Urinary bladder (tissue), 4 donors: ENCODE measurements around the gene DGKD. TPM values are rescaled to one million over a fixed set of nuclear protein-coding genes. Genes with fewer than 3 reads are reported as not detected.

ENCODE experiments used
- DNase-seq: peaks from one replicate; pipeline ENCODE4 v3.0.0-alpha.2; 2015; ENCODE audit errors: extremely low spot score
- H3K27ac ChIP-seq: one replicate; pipeline ENCODE4 v1.5.1; 2013; ENCODE audit warnings: low read depth, mild to moderate bottlenecking, moderate library complexity
- H3K36me3 ChIP-seq: one replicate; pipeline ENCODE4 v1.6.1; 2013; ENCODE audit warnings: mild to moderate bottlenecking, moderate library complexity; ENCODE audit not compliant: insufficient read depth
- H3K4me1 ChIP-seq: one replicate; pipeline ENCODE4 v1.6.1; 2013; ENCODE audit warnings: mild to moderate bottlenecking, moderate library complexity; ENCODE audit not compliant: insufficient read depth
- H3K4me3 ChIP-seq: one replicate; pipeline ENCODE4 v1.5.1; 2013; ENCODE audit warnings: low read depth, low read length
- WGBS: extraction: QIAGEN DNeasy Blood & Tissue Kit; methylation state at CpG from one replicate; pipeline ENCODE4 v1.1.7; 2013; 5-methylcytosine and 5-hydroxymethylcytosine counted together
- polyA plus RNA-seq: library from polyadenylated mRNA; stranded (reverse); fragments of 200-250 nt; gene quantifications from one replicate; pipeline ENCODE4 v1.2.3, GENCODE V29; 2013
- total RNA-seq: library from RNA; depleted of rRNA; stranded (reverse); fragments of >200 nt; gene quantifications from one replicate; pipeline ENCODE4 v1.2.3, GENCODE V29; 2014
- donor health status: healthy with polysubstance abuse.
- donor health status: healthy.

Gene DGKD
- total and polyA plus RNA-seq, 2 donors: 13.3 to 26.4 TPM

DNA sequence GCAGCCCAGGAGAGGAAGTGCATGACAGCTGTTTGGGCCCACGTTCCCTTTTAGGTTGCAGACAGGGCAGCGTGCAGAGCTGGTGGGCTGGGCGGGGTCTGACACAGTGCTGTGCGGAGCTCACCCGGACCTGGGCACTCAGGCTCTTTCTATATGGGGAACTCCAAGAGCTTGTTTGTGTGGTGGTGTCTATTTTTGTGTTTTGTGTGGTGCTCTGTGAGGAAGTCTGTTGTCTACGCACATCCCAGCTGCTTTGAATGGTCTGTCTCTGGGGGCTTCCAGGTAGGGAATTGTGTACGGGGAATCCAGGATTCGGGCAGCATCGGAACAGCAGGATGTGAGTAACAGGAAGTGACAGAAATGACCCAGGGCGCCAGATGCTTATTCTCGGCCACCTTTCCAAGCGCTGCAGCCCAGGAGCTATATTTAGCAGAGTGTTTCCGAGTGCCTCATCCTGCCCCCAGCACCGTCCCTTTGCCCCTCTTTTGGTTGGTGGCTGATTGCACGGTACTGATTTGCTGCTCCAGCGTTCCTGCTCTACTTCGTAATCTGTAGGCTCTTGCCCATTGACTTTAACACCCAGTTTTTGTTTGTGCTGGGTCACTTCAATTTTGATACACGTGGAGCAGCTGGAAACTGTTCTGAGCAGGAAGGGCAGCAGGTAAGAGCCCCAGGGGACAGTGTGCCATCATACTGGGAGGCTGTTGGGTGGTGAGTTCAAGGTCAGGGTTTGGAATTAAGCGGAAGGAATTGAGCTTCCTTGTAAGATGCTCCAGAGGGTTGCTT, 64.7 kb downstream of the DGKD start:
- H3K4me1 ChIP-seq: no peaks in the 10 kb centered on the region
- DNase-seq: no peak
- H3K27ac ChIP-seq: no peak overlapping the region

DNA sequence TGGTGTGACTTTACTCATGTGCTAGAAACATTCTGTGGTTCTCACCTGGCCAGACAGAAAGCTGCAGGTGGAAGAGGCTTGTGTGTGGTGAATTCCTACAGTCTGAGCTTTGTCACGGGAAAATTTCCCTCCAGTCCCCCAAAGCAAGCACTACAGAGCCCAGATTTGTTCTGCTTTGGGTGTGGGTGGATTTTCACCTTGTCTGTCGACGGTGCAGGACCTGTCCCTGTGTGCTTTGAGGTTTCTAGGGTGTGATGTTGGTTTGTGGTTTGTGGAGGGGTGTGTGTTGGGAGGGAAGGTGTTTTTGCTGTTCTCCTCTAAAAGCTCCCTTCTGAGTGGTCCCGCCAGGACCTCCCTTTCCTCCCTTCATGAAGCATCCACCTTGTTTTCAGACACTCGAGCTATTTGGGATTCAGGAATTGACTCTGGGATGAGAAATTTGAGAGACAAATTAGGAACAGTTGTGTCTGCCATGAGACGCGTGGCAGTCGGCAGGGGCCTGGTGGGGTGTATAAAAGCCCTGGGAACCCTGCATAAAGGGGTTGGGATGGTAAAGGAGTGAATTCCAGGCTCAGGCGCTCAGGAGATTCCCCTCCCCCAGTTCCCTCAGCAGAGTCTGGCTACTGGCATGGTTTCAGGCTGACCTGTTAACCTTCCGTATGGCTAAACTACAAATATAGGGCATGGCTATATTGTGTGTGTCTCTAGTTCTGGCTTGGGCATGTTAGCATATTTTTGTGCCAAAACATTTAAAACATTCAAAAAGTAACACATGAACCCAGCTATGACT, 65.5 kb downstream of the DGKD start:
- Histone ChIP-seq H3K4me3 (no peak overlapping the region), H3K36me3 (no peaks in the 10 kb centered on the region), H3K4me1 (no peaks in the 10 kb centered on the region), H3K27ac (no peak overlapping the region)
- 62% methylated on average over 10 of the region's 10 CpGs for WGBS
- no peak for DNase-seq

More for the DNA sequence above, 64.7 kb downstream of the DGKD start:
- WGBS: 63% methylated on average over 19 of the region's 19 CpGs
- Histone ChIP-seq H3K36me3 (no peaks in the 10 kb centered on the region), H3K4me3 (no peak overlapping the region)

DNA sequence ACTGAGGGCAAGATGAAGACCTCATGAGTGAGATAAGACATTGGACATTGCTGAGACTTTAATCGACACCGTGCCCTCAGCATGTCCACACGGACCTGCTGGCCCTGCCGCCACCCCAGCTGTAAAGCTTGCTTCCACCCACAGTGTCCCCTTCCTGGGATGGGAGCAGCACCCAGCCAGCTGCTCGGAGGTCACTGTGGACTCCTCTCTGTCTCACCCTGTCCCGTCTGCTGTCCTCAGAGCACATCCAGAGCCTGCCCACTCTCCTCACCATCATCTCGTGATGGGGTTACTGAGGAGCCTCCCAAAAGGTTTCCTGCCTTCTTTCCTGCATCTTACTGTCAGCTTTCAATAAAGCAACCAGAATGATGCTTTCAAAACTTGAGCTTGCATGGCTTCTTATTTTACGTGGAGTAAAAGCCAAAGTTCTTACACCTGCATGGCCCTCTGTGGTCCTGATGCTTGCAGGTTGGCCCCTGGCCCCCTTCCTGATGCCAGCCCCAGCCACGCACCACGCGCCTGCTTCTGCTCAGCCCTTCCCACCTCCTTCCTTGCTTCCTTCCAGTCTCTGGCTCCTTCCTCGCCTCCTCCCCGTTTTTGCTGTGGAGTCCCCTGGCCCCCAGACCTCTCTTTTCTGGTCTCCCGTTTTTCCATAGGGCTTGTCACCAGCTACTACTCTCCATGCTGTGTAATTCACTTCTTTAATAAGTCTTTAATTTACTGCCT, 67.0 kb downstream of the DGKD start:
- no peaks in the 10 kb centered on the region for H3K36me3 ChIP-seq
- 87% methylated on average over 14 of the region's 14 CpGs for WGBS
- no peak for DNase-seq
- H3K27ac ChIP-seq: no peak overlapping the region
- no peaks in the 10 kb centered on the region for H3K4me1 ChIP-seq
- H3K4me3 ChIP-seq: no peak overlapping the region

DNA sequence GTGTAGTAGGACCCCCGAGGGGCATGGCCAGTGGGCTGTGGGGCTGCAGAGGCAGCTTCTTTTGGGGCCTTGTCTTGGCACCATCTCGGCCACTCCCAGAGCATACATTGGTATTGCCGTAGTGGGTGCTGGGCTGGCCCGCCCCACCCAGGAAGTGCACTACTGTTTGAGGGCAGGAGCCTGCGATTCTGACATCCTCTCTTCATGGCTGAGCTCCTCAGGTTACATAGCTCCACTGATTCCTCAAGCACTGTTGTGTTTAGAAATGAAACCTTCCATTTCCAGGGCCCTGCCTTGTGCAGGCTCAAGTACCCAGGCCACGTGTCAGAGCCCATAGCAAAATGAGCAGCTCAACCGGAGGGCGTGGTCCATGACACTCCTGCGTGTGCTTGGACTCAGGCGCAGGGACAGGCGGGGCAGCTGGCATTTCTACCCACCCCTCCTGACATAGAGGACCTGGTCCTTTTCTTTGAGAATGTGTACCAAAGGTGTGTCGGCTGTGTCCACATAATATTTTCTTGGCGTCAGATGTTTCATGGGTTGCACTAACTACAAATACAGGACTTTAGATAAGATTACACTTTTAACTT, 67.9 kb downstream of the DGKD start:
- 85% methylated on average over 13 of the region's 13 CpGs for WGBS
- no peaks in the 10 kb centered on the region for H3K36me3 ChIP-seq
- no peak overlapping the region for H3K27ac ChIP-seq
- peak; percentile 37 for DNase-seq
- H3K4me3 ChIP-seq: no peak overlapping the region
- no peaks in the 10 kb centered on the region for H3K4me1 ChIP-seq

DNA sequence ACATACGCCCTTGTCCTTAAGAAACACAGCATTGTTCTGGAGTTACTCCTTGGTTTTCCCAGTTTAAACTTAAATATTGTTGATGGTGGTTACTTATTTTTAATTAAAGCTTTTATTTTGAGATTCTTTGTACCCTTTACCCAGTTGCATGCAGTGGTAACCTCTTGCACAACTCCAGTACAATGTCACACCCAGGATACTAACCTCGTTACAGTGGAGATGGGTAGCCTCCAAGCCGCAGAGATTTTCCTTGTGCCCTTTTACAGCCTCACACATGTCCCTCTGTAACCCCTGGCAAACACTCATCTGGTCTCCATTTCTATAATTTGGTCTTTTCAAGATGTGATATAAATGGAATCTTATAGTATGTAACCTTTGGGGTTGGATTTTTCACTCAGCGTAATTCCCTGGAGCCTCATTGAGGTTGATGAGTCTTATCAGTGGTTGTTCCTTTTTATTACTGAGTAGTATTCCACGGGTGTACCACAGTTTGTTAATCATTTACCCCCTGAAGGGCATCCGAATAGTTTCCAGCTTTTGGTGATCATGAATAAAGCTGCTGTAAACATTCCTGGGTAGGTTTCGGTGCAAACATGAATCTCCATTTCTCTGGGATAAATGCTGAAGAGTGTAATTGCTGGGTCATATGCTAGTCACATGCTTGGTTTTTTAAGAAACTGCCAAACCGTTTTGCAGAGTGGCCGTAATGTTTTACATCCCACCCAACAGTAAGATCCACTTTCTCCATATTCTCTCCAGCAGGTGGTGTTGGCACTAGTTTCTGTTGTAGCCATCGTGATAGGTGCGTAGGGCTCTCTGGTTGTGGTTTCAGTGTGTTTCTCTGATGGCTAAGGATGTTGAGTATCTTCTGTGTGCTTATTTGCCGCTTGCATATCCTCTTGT, 68.6 kb downstream of the DGKD start:
- 93% methylated on average over 12 of the region's 12 CpGs for WGBS
- Histone ChIP-seq H3K27ac (no peak overlapping the region), H3K4me3 (no peak overlapping the region), H3K36me3 (no peaks in the 10 kb centered on the region), H3K4me1 (no peaks in the 10 kb centered on the region)
- no peak for DNase-seq

DNA sequence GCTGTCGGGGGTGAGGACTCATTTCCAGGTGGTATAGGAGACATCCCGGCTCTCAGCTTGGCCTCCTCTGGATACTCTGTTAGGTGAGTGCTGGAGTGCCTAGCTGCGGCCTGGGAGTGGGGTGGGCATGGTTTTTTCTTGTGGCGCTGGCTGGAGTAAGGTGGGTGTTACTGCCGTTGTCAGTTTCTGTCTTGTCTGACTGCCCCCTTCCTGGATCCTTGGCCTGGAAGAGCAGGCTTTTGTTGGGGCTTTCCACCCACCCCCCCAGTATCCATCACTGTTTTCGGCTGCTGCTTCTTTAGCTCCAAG, 69.2 kb downstream of the DGKD start:
- H3K27ac ChIP-seq: no peak overlapping the region
- 98% methylated on average over 6 of the region's 6 CpGs for WGBS
- no peak overlapping the region for H3K4me3 ChIP-seq
- H3K4me1 ChIP-seq: no peaks in the 10 kb centered on the region
- no peak for DNase-seq
- no peaks in the 10 kb centered on the region for H3K36me3 ChIP-seq

DNA sequence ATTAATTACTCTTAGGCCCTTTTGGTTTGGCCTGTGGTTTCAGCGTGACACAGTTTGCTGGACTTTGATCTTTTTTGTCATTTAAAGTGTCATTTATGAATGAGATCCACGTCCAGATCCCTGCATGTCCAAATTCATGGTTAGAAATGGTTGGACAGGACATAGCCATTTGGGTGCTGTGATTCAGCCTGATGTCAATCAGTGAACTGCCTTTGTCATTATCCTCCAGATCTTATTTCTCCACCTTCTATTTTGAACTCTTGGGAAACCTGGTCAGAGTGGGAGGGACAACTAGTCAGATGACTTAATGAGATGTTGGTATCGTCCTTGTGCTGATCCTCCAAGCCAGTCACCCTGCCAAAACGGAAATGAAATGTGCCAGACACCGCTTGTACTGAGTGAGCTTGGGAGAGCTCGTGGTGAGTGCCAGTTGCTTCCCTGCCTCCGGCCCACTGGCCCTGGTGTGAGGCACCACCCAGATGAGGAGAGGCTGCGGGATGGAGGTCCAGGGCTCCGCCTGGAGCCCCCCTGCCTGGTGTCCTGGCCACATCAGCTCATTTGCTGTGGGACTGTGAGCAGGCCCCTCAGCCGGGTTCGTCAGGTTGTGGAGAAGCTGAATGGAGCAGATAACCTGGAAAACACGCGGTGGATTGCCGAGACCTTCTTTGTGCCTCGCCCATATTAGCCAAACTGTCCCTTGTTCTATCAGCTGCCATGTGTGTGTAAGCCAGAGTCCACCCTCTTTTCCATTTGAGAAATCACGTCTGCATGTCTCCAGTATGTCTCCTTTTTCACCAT, 70.1 kb downstream of the DGKD start:
- H3K4me1 ChIP-seq: no peaks in the 10 kb centered on the region
- 89% methylated on average over 16 of the region's 16 CpGs for WGBS
- no peak for DNase-seq

DNA sequence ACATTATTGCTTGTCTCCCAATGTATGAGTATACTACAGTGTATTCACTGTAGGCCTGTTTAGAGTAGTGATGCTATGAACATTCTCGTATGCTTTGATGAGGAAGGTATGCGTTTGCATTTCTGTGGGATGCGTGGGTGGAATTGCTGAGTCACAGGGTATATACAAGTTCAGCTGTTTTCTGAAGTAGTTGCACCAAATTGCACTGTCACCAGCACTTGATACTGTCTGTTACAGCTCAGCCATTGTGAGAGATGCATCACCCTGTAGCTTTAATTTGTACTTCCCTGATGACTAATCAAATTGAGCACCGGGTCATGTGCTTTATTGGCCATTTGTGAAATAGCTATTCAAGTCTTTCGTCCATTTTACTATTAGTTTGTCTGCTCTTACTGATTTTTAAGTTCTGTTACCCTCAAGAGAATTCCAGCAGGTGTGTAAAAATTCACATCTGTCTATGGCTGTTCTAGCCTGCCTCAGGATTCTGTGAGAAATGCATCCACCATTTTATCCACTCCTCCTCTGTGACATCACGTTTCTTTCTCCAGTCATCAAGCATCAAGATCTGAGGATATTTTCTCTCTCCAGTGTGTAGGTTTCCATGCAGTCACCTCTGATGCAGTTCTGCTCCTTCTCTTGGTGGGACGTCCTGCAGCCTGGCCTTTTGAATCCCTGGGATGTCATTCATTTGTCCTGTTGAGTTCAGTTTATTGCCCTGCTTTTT, 72.5 kb downstream of the DGKD start:
- 92% methylated on average over 7 of the region's 7 CpGs for WGBS
- no peaks in the 10 kb centered on the region for H3K36me3 ChIP-seq
- DNase-seq: no peak
- no peak overlapping the region for H3K27ac ChIP-seq
- H3K4me3 ChIP-seq: no peak overlapping the region
- no peaks in the 10 kb centered on the region for H3K4me1 ChIP-seq

More for the DNA sequence above, 70.1 kb downstream of the DGKD start:
- Histone ChIP-seq H3K4me3 (no peak overlapping the region), H3K36me3 (no peaks in the 10 kb centered on the region), H3K27ac (no peak overlapping the region)

DNA sequence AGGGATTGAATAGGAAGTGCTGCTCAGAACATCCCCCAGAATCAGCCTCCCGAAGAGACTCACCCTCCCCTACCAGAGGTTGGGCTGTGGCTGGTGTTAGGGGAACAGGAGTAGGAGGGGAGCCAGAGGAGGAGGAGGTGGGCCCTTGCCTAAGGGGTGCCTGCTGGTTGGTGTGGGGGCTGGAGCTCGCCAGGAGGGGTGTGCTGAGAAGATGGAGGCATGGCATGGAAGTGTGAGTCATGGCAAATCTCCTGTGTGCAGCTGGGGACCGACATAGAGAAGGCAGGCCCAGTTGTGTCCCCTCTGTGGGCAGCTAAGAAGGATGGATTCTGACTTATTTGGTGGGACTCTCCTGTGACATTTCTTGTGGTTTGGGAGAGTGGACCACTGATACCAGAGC, 73.7 kb downstream of the DGKD start:
- Histone ChIP-seq H3K4me1 (no peaks in the 10 kb centered on the region), H3K27ac (no peak overlapping the region), H3K4me3 (no peak overlapping the region), H3K36me3 (no peaks in the 10 kb centered on the region)
- 91% methylated on average over 3 of the region's 3 CpGs for WGBS
- no peak for DNase-seq

DNA sequence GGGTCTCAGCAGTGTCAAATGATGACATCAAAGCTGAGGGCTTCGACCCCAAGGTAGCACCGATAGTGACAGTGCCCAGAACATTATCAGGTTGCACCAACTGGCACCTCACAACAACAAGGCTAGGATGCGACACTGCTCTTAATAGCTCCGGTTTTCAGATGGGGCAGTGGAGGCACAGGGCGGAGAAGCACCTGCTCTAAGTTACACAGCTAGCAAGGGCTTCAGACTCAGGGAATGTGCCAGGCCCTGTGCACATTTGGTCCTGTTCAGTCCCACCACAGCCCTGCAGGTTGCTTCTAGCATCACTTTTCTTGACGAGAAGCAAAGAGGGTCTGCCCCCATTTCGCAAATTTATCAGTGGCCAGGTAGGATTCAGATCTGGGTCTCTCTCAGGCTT, 74.1 kb downstream of the DGKD start:
- 96% methylated on average over 7 of the region's 7 CpGs for WGBS
- no peak overlapping the region for H3K4me3 ChIP-seq
- H3K27ac ChIP-seq: no peak overlapping the region
- no peak for DNase-seq
- no peaks in the 10 kb centered on the region for H3K36me3 ChIP-seq
- H3K4me1 ChIP-seq: no peaks in the 10 kb centered on the region

DNA sequence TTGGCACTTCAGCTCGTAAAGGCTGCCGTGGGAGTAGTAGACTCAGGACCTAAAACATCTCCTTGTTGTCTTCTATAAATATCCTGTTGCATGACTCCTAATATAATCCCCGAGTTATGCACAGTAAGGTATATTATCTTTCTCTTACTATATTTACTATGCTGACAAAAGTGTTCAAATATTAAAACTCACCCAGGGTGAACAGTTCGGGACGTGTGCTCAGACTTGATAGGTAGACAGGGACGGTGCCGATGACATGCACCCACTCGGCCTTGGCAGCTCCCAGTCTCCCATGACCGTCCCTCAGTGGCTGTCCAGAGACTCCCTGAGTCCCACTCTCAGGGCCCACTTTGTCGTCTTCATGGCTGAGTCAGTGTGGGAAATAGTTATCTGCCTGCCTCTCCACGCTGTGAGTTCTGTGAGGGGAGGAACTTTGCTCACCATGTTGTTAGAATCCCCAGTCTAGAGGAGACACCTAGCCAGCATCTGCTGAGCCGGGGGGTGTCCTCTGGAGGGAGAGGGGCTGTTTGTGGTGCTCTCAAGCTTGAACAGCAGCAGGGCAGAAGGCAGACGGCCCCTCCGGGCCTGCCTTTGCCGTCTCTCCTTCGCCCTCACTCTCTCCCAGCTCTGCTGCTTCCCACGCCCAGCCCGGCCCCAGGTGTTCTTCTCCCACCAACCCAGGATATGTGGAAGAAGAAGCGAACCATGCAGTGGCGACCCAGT, 75.0 kb downstream of the DGKD start:
- Histone ChIP-seq H3K4me1 (no peaks in the 10 kb centered on the region), H3K27ac (no peak overlapping the region), H3K36me3 (no peaks in the 10 kb centered on the region), H3K4me3 (no peak overlapping the region)
- no peak for DNase-seq
- 76% methylated on average over 20 of the region's 20 CpGs for WGBS
